ENCODE results near the gene ADAM22.

Gene ADAM22

GRCh38 chr7:88042157-88042556, 108.1 kb downstream of the ADAM22 start:
- no peak for DNase-seq (ENCODE audit: low spot score)
- Histone ChIP-seq H3K27ac (ENCODE audit: poor library complexity, severe bottlenecking) (no peak overlapping the region), H3K9me3 (ENCODE audit: severe bottlenecking) (no peaks in the 10 kb centered on the region), H3K4me1 (ENCODE audit: insufficient read depth, poor library complexity, severe bottlenecking) (no peaks in the 10 kb centered on the region), H3K4me3 (ENCODE audit: severe bottlenecking) (no peak overlapping the region), H3K27me3 (ENCODE audit: insufficient read depth, poor library complexity, severe bottlenecking) (no peaks in the 10 kb centered on the region), H3K36me3 (ENCODE audit: low read depth) (no peaks in the 10 kb centered on the region)
- no peak for ATAC-seq (ENCODE audit: low read depth)
- no peak for TF ChIP-seq CTCF (IDR thresholded peaks at IDR 0.05; ENCODE audit: poor library complexity, severe bottlenecking)

DNA sequence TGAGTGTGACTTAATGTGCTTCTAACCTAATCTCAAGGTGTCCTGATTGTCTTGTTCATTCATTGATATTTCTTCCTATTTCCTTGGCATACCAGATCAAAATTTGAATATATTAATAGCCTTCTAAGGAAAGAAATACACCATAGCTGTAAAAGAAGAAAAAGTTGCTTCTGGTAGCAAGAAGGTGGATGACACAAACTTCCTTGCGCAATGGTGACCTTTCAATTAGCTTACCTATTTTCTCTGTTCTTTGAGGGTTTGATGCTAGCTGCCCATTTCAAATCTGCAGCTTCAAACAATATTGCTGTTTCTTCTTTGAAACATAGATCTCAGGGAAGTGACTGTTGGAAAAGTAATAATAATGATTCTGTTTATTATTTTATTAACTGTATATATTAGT, 108.8 kb downstream of the ADAM22 start:
- Histone ChIP-seq H3K4me3 (ENCODE audit: severe bottlenecking) (no peak overlapping the region), H3K27ac (ENCODE audit: poor library complexity, severe bottlenecking) (no peak overlapping the region), H3K4me1 (ENCODE audit: insufficient read depth, poor library complexity, severe bottlenecking) (no peaks in the 10 kb centered on the region), H3K36me3 (ENCODE audit: low read depth) (no peaks in the 10 kb centered on the region), H3K9me3 (ENCODE audit: severe bottlenecking) (no peaks in the 10 kb centered on the region), H3K27me3 (ENCODE audit: insufficient read depth, poor library complexity, severe bottlenecking) (no peaks in the 10 kb centered on the region)
- DNase-seq (ENCODE audit: low spot score): no peak
- ATAC-seq (ENCODE audit: low read depth): no peak
- no peak for TF ChIP-seq CTCF (IDR thresholded peaks at IDR 0.05; ENCODE audit: poor library complexity, severe bottlenecking)

DNA sequence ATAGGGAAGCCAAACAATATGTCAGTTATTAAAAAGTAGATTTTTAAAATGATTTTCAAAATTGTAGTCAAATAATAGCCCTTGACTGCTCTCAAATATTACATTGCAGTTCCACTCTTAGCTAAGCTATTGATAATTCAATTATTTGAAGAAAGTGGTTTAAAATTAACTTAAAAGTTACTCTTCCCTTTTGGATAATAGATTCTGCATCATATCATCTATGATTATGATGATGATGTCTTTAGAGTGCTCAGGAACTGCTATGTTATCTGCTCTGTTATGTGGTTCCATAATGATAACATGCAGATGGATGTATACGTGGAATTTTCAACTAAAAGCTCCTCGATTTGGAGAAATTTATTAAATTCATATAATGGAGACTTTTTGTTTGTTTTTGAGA, 110.0 kb downstream of the ADAM22 start:
- Histone ChIP-seq H3K27ac (ENCODE audit: poor library complexity, severe bottlenecking) (no peak overlapping the region), H3K4me3 (ENCODE audit: severe bottlenecking) (no peak overlapping the region), H3K4me1 (ENCODE audit: insufficient read depth, poor library complexity, severe bottlenecking) (no peaks in the 10 kb centered on the region), H3K27me3 (ENCODE audit: insufficient read depth, poor library complexity, severe bottlenecking) (no peaks in the 10 kb centered on the region), H3K9me3 (ENCODE audit: severe bottlenecking) (no peaks in the 10 kb centered on the region), H3K36me3 (ENCODE audit: low read depth) (no peaks in the 10 kb centered on the region)
- no peak for ATAC-seq (ENCODE audit: low read depth)
- no peak for DNase-seq (ENCODE audit: low spot score)
- no peak for TF ChIP-seq CTCF (IDR thresholded peaks at IDR 0.05; ENCODE audit: poor library complexity, severe bottlenecking)

DNA sequence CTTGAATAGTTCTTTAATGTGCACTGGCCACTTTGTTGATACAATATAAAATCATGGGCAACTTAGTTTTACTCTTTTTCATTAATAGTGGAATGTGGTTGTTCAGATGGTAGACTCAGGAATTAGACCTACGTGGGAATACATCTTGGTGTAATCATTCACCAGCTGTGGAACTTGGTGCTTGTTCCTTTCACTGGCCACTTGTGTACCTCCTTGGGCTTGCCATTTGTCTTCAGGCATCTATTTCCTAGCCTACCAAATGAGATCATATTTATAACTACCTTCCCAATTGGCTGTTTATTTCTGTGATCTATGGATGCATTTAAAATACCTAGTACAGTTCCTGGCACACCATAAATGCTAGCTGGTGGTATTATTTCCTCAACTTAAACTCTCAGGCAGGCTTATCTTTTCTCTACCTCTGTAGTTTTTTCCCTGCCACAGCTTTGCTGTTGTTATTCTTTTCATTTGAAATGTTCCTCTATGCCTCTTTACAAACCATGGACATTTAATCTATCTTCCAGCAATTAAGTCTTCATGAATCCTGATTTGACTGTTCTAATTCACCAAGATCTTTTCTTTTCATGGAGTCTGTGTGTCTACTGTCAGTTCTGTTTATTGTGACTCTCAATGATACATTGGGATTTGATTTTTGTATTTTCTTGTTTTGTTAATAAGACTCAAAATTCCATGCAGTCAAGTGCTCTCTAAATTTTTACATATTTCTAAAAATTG, 113.0 kb downstream of the ADAM22 start:
- no peak for ATAC-seq (ENCODE audit: low read depth)
- Histone ChIP-seq H3K27ac (ENCODE audit: poor library complexity, severe bottlenecking) (no peak overlapping the region), H3K4me1 (ENCODE audit: insufficient read depth, poor library complexity, severe bottlenecking) (no peaks in the 10 kb centered on the region), H3K36me3 (ENCODE audit: low read depth) (no peaks in the 10 kb centered on the region), H3K4me3 (ENCODE audit: severe bottlenecking) (no peak overlapping the region), H3K9me3 (ENCODE audit: severe bottlenecking) (no peaks in the 10 kb centered on the region), H3K27me3 (ENCODE audit: insufficient read depth, poor library complexity, severe bottlenecking) (no peaks in the 10 kb centered on the region)
- DNase-seq (ENCODE audit: low spot score): no peak
- no peak for TF ChIP-seq CTCF (IDR thresholded peaks at IDR 0.05; ENCODE audit: poor library complexity, severe bottlenecking)

DNA sequence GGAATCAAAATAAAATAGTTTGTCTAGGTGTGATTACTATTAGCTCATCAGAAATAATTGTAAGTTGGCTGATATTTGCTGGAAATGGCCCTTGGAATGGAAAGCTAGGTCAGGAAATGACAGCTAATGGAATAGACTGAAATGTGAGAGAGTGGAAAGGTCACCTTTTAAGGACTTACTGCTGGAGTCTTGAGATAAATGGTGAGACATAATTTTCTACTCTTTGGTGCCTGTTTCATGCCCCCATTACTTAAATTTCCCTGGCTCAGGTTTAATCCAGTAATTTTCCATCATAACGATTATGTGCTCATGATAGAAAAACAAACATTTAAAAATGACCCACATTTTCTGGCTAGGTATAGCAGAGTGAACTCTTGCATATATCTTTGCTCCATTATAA, 123.6 kb downstream of the ADAM22 start:
- Histone ChIP-seq H3K4me3 (ENCODE audit: severe bottlenecking) (no peak overlapping the region), H3K27ac (ENCODE audit: poor library complexity, severe bottlenecking) (no peak overlapping the region), H3K27me3 (ENCODE audit: insufficient read depth, poor library complexity, severe bottlenecking) (no peaks in the 10 kb centered on the region), H3K36me3 (ENCODE audit: low read depth) (no peaks in the 10 kb centered on the region), H3K4me1 (ENCODE audit: insufficient read depth, poor library complexity, severe bottlenecking) (no peaks in the 10 kb centered on the region), H3K9me3 (ENCODE audit: severe bottlenecking) (no peaks in the 10 kb centered on the region)
- TF ChIP-seq CTCF (IDR thresholded peaks at IDR 0.05; ENCODE audit: poor library complexity, severe bottlenecking): no peak
- ATAC-seq (ENCODE audit: low read depth): no peak
- DNase-seq (ENCODE audit: low spot score): no peak
